Neural cell (in vitro differentiated cells): Measurements from ENCODE around the gene OR52R1. TPM values are rescaled to one million over a fixed set of nuclear protein-coding genes. Genes with fewer than 3 reads are reported as not detected.

Source experiments
- H2AFZ ChIP-seq: fragments of 200-600, 300-800 bp; sonication (generic), shearing (Covaris generic); 2 replicates; pipeline ENCODE4 v1.6.0; 2014; ENCODE audit warnings: low read depth, mild to moderate bottlenecking, antibody characterized with exemption, low read length, moderate library complexity
- H3F3A ChIP-seq: fragments of 200-600 bp; shearing (Covaris generic); 2 replicates; pipeline ENCODE4 v1.6.1; 2016; ENCODE audit warnings: mild to moderate bottlenecking, moderate library complexity, mixed read lengths, antibody characterized with exemption, low read length; ENCODE audit not compliant: insufficient read depth, poor library complexity, severe bottlenecking
- H3K27ac ChIP-seq: fragments of 200-600, 300-800 bp; sonication (generic), shearing (Covaris generic); 2 replicates; pipeline ENCODE4 v1.5.1; 2014; ENCODE audit warnings: mild to moderate bottlenecking, low read length, moderate library complexity
- H3K27me3 ChIP-seq: fragments of 300-800, 200-600 bp; sonication (generic), shearing (Covaris generic); 2 replicates; pipeline ENCODE4 v1.6.0; 2014; ENCODE audit warnings: mild to moderate bottlenecking, low read depth, low read length, moderate library complexity; ENCODE audit not compliant: insufficient read depth
- H3K36me3 ChIP-seq: fragments of 300-800, 200-600 bp; sonication (generic), shearing (Covaris generic); 2 replicates; pipeline ENCODE4 v1.5.1; 2014; ENCODE audit warnings: mild to moderate bottlenecking, antibody characterized with exemption, low read length, moderate library complexity; ENCODE audit not compliant: insufficient read depth
- H3K4me2 ChIP-seq: fragments of 300-800, 200-600 bp; sonication (generic), shearing (Covaris generic); 2 replicates; pipeline ENCODE4 v1.6.0; 2014; ENCODE audit warnings: mild to moderate bottlenecking, low read length
- H3K4me3 ChIP-seq: fragments of 300-800, 200-600 bp; sonication (generic), shearing (Covaris generic); 2 replicates; pipeline ENCODE4 v1.5.1; 2014; ENCODE audit warnings: mild to moderate bottlenecking, low read length, moderate library complexity
- H3K79me2 ChIP-seq: fragments of 200-600 bp; shearing (Covaris generic); replicated peaks from 2 replicates; pipeline ENCODE4 v1.6.0; 2014; ENCODE audit warnings: mild to moderate bottlenecking, low read length, moderate library complexity; ENCODE audit not compliant: insufficient read depth
- H3K9ac ChIP-seq: fragments of 300-800, 200-600 bp; sonication (generic), shearing (Covaris generic); 2 replicates; pipeline ENCODE4 v1.6.1; 2016; ENCODE audit warnings: mild to moderate bottlenecking, low read length, mixed read lengths
- H3K9me2 ChIP-seq: fragments of 200-600 bp; shearing (Covaris generic); 2 replicates; pipeline ENCODE4 v1.6.1; 2016; ENCODE audit warnings: mild to moderate bottlenecking, low read length, mixed read lengths; ENCODE audit not compliant: insufficient read depth
- H3K9me3 ChIP-seq: fragments of 200-600, 300-800 bp; sonication (generic), shearing (Covaris generic); 2 replicates; pipeline ENCODE4 v1.6.1; 2016; ENCODE audit warnings: mild to moderate bottlenecking, mixed run types, low read length, moderate library complexity, mixed read lengths
- H4K20me1 ChIP-seq: fragments of 200-600 bp; shearing (Covaris generic); 2 replicates; pipeline ENCODE4 v1.6.1; 2016; ENCODE audit warnings: mild to moderate bottlenecking, mixed run types; ENCODE audit not compliant: insufficient read depth
- EP300 ChIP-seq: fragments of 450-650 bp; conservative IDR thresholded peaks from 2 replicates; pipeline ENCODE4 v1.6.1; 2014; ENCODE audit warnings: antibody characterized with exemption, mild to moderate bottlenecking, moderate library complexity; ENCODE audit not compliant: poor library complexity, severe bottlenecking
- EZH2 ChIP-seq: fragments of 200-600, 300-800 bp; shearing (Covaris generic), sonication (generic); IDR thresholded peaks from 2 replicates; pipeline ENCODE4 v1.6.1; 2014; ENCODE audit warnings: antibody characterized with exemption, low read length, borderline replicate concordance, mild to moderate bottlenecking; ENCODE audit not compliant: insufficient read depth, poor library complexity, severe bottlenecking
- MXI1 ChIP-seq: fragments of 450-650 bp; conservative IDR thresholded peaks from 2 replicates; pipeline ENCODE4 v1.6.1; 2014; ENCODE audit warnings: antibody characterized with exemption, mild to moderate bottlenecking; ENCODE audit not compliant: poor library complexity, severe bottlenecking
- POLR2AphosphoS5 ChIP-seq: IDR thresholded peaks from 2 replicates; pipeline ENCODE4 v1.6.1; 2012
- RAD21 ChIP-seq: fragments of 450-650 bp; conservative IDR thresholded peaks from 2 replicates; pipeline ENCODE4 v1.6.1; 2014; ENCODE audit warnings: antibody characterized with exemption, mild to moderate bottlenecking, moderate library complexity
- SMC3 ChIP-seq: fragments of 450-650 bp; conservative IDR thresholded peaks from 2 replicates; pipeline ENCODE4 v1.6.1; 2014; ENCODE audit warnings: antibody characterized with exemption, mild to moderate bottlenecking, moderate library complexity; ENCODE audit not compliant: poor library complexity
- TAF1 ChIP-seq: IDR thresholded peaks from 2 replicates; pipeline ENCODE4 v1.6.1; 2012; ENCODE audit warnings: low read depth
- polyA minus RNA-seq: library from RNA; depleted of rRNA, polyadenylated mRNA; stranded (reverse); fragments of >200 nt; gene quantifications from 2 replicates; pipeline ENCODE4 v1.2.3, GENCODE V29; 2014
- polyA plus RNA-seq: library from polyadenylated mRNA; depleted of rRNA; stranded (reverse); fragments of >200 nt; gene quantifications from 2 replicates; pipeline ENCODE4 v1.2.3, GENCODE V29; 2014
- TF ChIP-seq, protein P1 (sequence below): fragments of 450-650 bp; IDR thresholded peaks from 2 replicates; pipeline ENCODE4 v1.5.1; 2014; ENCODE audit warnings: antibody characterized with exemption, mild to moderate bottlenecking, moderate library complexity; ENCODE audit not compliant: poor library complexity, severe bottlenecking
- TF ChIP-seq, protein P2 (sequence below): IDR thresholded peaks from 2 replicates; pipeline ENCODE4 v1.6.1; 2012; ENCODE audit warnings: borderline replicate concordance

Gene OR52R1
- polyA plus RNA-seq, result not detected in 2 replicates
- not detected in 2 replicates for polyA minus RNA-seq

DNA sequence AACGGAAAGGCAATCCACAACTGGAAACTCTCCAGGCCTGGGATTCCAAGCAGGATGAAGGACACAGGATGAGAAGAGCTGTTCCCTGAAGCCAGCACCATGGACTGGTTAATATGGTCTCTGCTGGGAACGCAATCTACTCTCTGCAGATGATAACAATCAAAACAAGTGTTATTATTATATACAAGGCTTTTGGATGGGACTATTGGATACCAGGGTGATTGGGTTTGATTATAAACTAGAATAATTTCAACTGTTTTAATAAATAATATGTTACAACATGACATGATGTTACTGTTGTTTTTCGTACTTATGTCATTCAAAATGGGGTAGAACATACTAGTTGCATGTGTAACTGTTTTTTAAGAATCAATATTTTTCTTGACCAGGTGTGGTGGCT lies at the start of gene OR52R1:
OR52R1 (minus strand) TSS at position 101 of the 400 bp plus-strand sequence; CDS start at position 101, 0 bp downstream.
- Histone ChIP-seq H2AFZ (no peak within 1 kb of the TSS), H3K27ac (no peak within 1 kb of the TSS), H3K79me2 (no peaks in the 10 kb centered on the region), H3K4me3 (no peak within 1 kb of the TSS), H3K9ac (no peak within 1 kb of the TSS), H3K9me2 (no peaks in the 10 kb centered on the region), H3F3A (no peaks in the 10 kb centered on the region), H3K4me2 (no peak within 1 kb of the TSS), H3K9me3 (no peaks in the 10 kb centered on the region), H4K20me1 (no peaks in the 10 kb centered on the region), H3K27me3 (no peaks in the 10 kb centered on the region), H3K36me3 (no peaks in the 10 kb centered on the region)
- TF ChIP-seq MXI1, result no peak
- TF ChIP-seq TAF1, result no peak
- no peak for TF ChIP-seq EP300
- TF ChIP-seq POLR2AphosphoS5, result no peak
- no peak for TF ChIP-seq SMC3
- TF ChIP-seq EZH2, result no peak
- TF ChIP-seq, protein P1, sequence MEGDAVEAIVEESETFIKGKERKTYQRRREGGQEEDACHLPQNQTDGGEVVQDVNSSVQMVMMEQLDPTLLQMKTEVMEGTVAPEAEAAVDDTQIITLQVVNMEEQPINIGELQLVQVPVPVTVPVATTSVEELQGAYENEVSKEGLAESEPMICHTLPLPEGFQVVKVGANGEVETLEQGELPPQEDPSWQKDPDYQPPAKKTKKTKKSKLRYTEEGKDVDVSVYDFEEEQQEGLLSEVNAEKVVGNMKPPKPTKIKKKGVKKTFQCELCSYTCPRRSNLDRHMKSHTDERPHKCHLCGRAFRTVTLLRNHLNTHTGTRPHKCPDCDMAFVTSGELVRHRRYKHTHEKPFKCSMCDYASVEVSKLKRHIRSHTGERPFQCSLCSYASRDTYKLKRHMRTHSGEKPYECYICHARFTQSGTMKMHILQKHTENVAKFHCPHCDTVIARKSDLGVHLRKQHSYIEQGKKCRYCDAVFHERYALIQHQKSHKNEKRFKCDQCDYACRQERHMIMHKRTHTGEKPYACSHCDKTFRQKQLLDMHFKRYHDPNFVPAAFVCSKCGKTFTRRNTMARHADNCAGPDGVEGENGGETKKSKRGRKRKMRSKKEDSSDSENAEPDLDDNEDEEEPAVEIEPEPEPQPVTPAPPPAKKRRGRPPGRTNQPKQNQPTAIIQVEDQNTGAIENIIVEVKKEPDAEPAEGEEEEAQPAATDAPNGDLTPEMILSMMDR, result no peak
- no peak for TF ChIP-seq RAD21

DNA sequence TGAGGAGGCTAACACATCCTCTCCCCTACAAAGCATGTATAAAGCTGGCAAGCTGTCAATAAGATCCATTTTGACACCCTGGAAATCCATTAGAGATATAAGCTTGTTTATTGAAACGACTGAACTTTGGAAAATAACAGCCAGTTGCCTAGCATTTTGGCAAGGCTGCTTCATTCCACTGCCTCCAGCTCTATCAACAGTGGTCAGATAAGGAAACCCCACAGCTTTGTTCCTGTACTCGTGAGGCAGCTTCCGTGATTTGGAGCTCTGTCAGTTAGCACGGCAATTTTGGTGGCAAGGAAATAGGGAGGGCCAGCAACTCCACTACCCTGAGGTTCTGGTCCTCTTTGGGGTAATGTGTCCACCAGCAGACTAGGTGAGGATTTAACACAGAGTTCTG lies 46.9 kb upstream of the OR52R1 start:
- TF ChIP-seq RAD21 (no peak), MXI1 (no peak), EZH2 (no peak), TAF1 (no peak)
- TF ChIP-seq, protein P2, sequence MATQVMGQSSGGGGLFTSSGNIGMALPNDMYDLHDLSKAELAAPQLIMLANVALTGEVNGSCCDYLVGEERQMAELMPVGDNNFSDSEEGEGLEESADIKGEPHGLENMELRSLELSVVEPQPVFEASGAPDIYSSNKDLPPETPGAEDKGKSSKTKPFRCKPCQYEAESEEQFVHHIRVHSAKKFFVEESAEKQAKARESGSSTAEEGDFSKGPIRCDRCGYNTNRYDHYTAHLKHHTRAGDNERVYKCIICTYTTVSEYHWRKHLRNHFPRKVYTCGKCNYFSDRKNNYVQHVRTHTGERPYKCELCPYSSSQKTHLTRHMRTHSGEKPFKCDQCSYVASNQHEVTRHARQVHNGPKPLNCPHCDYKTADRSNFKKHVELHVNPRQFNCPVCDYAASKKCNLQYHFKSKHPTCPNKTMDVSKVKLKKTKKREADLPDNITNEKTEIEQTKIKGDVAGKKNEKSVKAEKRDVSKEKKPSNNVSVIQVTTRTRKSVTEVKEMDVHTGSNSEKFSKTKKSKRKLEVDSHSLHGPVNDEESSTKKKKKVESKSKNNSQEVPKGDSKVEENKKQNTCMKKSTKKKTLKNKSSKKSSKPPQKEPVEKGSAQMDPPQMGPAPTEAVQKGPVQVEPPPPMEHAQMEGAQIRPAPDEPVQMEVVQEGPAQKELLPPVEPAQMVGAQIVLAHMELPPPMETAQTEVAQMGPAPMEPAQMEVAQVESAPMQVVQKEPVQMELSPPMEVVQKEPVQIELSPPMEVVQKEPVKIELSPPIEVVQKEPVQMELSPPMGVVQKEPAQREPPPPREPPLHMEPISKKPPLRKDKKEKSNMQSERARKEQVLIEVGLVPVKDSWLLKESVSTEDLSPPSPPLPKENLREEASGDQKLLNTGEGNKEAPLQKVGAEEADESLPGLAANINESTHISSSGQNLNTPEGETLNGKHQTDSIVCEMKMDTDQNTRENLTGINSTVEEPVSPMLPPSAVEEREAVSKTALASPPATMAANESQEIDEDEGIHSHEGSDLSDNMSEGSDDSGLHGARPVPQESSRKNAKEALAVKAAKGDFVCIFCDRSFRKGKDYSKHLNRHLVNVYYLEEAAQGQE, result no peak

More for the DNA sequence above, 46.9 kb upstream of the OR52R1 start:
- H2AFZ ChIP-seq, result no peak overlapping the region
- H3F3A ChIP-seq, result no peaks in the 10 kb centered on the region
- H3K4me3 ChIP-seq, result no peak overlapping the region
- no peaks in the 10 kb centered on the region for H3K9me3 ChIP-seq
- no peak overlapping the region for H3K27ac ChIP-seq
- H3K9me2 ChIP-seq, result no peaks in the 10 kb centered on the region
- no peak overlapping the region for H3K9ac ChIP-seq
- H3K4me2 ChIP-seq, result no peak overlapping the region
- no peaks in the 10 kb centered on the region for H3K36me3 ChIP-seq
- H3K79me2 ChIP-seq, result no peaks in the 10 kb centered on the region
- no peaks in the 10 kb centered on the region for H3K27me3 ChIP-seq
- no peaks in the 10 kb centered on the region for H4K20me1 ChIP-seq
